Measurements from ENCODE around the gene PIK3R4.

Gene PIK3R4

DNA sequence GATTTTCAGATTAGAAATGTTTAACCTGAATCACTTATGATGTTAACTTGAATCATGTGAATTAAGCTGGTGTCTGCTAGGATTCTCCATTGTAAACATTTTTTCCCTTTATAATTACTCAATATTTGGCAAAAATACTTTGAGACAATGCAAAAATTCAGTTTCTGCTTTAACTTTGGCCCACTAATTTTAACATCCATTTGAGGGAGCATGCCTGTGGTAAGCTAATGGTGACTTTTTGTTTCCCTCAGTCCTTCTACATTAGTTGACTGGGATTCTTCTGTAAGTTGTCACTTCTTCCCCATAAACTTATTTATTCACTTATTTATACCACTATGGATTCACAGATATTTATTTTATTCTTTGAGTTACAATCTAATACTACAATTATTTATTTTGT, 59.3 kb downstream of the PIK3R4 start:
- DNase-seq: no peak

GRCh38 chr3:130686833-130687232, 59.8 kb downstream of the PIK3R4 start:
- DNase-seq: no peak

- no peak for DNase-seq
These were observed 64.5 kb downstream of the PIK3R4 start for GRCh38 chr3:130682131-130682530.

DNA sequence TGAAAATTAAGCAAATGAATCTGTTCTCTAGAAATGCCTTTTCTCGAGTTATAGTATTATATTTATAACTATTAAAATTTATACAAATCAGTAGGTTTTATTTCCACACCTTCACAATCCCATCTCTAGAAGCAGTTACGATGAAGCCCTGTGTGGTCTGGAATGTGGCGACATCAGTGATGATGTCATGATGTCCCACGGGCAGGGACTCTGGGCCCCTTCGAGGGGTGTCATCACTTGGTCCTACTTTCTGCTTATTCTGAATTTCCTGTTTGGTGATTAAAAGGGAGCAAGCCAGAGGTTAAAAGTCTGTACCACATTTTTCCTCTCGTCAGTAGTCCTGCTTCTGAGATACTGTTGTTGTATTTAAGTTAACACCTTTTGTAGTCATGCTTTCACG, 67.4 kb downstream of the PIK3R4 start:
- no peak for DNase-seq

- no peak for DNase-seq
These were observed 69.3 kb downstream of the PIK3R4 start for GRCh38 chr3:130677343-130677742.

- DNase-seq: no peak
These were observed 74.9 kb downstream of the PIK3R4 start for GRCh38 chr3:130671545-130672312.

- DNase-seq: no peak
These were observed 76.9 kb downstream of the PIK3R4 start for GRCh38 chr3:130669740-130670139.

- no peak for DNase-seq
These were observed 83.5 kb downstream of the PIK3R4 start for GRCh38 chr3:130663092-130663491.

- no peak for DNase-seq
These were observed 84.1 kb downstream of the PIK3R4 start for GRCh38 chr3:130662501-130662996.

DNA sequence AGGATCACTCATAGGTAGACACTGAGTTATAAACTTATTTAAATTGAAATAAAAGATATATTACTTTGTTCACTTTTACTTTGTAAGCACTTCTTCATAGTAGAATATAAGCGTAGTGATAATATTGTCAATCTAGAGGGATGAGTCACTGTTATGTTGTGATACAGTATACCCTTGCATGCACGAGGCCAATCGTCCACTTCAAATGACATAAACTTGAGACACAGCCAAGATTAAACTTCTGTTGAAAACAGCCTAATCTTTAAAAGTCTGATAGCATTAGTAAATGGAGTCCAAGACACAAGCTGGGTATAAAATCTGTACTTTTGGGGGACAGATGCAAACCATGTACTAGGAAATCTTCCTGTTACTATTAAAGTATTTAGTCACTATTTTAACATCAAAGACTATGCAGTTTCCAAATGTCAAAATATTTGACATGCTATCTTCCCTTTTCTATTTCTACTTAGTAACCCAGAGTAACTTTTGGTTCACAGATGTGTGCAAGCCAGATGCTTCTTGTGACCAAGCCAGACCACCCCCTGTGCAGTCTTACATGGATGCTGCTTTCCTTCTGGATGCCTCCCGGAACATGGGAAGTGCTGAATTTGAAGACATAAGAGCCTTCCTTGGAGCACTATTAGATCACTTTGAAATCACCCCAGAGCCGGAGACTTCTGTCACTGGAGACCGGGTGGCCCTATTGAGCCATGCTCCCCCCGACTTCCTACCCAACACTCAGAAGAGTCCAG, 85.3 kb downstream of the PIK3R4 start:
- no peak for DNase-seq

DNA sequence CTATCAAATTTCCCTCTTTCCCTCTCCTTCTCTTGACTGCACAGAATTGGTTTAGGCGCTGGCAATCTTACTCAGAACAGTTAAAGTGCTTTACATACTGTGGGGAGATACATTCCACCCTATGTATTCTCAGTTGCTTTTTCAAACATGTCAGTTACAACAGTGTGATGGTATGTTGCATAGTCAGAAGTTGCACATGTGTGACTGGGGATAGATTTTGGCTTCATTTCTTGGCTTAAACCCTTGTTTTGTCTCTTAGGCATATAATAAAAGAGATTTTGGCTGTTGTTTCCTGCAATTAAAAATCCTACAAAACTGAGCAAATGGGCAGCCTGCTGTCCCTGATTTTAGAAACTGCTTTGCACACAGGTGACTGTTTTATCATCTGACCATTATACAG, 86.7 kb downstream of the PIK3R4 start:
- DNase-seq: no peak

DNA sequence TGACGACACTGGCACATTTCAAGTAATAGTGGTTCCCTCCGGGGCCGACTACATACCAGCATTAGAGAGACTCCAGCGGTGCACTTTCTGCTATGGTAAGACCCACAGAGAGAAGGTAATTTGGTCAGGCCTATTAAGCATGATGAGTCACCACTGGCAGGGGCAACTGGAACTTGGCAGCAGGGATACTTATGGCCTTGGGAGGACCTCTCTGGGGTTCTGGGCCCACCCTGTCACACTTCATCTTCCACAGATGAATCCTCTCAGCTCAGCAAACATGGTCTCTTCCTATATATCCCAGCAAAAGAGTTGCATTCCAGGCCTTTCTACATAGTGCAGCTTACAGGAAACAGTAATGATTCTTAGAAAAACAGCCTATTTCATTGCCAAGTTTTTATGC, 88.0 kb downstream of the PIK3R4 start:
- no peak for DNase-seq

GRCh38 chr3:130656627-130657026, 90.0 kb downstream of the PIK3R4 start:
- no peak for DNase-seq

- DNase-seq: no peak
These were observed 91.7 kb downstream of the PIK3R4 start for GRCh38 chr3:130654921-130655320.

DNA sequence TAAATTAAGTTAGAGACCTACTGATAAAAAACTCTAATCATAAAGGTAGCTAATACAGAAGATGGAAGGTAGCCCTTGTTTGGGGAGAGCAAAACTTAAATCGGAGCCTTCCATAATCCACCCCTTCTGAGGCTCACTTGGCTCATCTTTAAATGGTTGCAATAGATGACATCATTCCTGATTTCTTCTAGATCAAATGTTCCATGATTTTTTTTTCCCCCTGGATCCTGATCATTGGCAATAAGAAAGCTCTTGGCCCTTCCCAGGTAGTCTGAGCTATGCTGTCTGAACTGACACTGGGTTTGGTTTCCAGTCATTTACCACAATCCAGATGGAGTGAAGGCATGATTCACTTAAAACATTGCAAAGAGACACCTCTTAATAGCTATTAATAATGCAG, 92.5 kb downstream of the PIK3R4 start:
- no peak for DNase-seq

- DNase-seq: no peak
These were observed 97.5 kb downstream of the PIK3R4 start for GRCh38 chr3:130649061-130649654.

DNA sequence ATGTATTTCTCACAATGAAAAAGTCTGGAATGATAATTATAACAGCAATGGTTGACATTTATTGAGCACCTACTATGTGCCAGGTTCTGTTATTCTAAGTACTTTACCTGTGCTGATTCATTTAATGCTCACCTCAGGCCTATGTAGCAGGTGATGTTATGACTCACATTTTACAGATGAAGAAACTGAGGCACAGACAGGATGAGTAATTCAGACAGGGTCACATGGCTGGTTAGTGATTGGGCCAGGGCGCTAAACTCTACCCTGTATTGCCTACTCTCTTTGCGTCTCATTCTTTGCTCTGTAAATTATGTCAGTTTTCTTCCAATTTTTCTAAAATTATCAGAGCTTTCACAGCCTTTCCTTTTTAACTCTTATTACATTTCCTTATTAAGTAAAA, 98.3 kb downstream of the PIK3R4 start:
- no peak for DNase-seq

GRCh38 chr3:130645261-130645660, 101.4 kb downstream of the PIK3R4 start:
- no peak for DNase-seq

DNA sequence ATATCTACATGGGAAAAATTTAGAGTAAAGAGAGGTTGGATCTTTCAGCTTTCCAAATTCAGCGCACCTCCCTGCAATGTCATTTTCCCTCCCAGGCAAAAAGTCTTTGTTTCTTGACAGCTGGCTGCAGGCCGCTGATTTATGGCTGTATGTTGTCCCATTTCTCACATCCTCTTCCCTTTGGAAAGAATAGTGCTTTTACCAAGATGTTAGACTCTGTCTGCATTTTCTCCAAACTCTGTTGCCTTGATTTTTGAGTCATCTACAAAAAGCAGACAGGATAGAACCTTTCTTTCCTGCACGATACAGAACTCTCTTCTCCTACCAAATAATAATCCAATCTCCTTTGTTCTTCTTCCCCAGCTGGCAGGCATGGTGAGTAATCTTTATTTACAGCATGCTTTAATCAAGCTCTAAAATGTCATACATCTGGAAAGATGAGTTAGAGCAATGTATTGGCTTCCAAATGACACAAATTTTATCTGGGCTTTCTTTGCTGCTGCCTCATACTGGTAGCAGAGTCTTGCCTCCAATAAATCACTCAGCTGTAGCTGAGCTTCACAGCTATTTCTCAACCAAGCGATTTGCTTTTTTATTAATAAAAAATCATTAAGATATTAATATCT, 101.9 kb downstream of the PIK3R4 start:
- no peak for DNase-seq

- no peak for DNase-seq
These were observed 106.6 kb downstream of the PIK3R4 start for GRCh38 chr3:130640027-130640426.

DNA sequence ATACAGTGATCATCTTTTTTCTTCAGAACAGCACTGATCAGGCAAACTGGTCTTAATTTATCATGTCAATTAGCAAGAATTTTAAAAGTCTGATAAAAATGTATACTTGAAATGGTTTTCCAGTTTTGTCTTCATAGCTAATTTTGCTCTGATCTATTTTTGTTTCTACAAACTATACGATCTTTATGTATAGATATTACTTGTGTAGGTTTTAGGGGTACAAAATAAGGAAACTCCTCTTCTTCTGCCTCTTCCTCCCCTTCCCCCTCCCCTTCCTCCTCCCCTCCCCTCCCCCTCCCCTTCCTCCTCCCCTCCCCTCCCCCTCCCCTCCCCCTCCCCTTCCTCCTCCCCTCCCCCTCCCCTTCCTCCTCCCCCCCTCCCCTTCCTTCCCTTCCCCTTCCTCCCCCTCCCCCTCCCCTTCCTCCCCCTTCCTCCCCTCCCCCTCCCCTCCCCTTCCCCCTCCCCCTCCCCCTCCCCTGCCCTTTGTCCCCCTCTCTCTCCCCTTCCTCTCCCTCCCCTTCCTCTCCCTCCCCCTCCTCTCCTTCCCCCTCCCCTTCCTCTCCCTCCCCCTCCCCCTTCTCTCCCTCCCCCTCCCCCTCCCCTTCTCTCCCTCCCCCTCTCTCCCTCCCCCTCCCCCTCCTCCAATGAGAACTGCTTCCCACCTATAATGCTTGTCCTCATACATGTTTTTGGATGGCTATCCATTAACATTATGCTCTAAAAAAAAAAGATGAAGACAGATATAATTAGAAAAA, 110.0 kb downstream of the PIK3R4 start:
- DNase-seq: no peak

- no peak for DNase-seq
These were observed 110.7 kb downstream of the PIK3R4 start for GRCh38 chr3:130635978-130636377.

DNA sequence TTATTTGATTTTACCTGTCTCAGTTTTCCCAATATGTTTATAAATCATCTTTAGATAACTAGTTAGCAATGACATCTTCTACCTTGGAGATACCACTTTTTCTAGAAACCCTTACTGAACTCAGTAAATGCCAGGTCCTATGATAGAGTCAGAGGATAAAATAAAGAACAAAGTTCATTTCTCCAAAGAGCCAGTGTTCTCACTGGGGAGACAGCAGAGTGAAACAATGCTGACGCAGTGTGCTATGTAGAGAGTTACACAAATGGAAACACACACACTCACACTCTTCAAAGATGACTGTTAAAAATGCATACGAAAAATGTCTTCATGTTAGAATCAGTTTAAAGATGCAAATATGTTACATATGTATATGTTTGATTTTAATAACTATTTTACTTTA, 111.3 kb downstream of the PIK3R4 start:
- DNase-seq: no peak
